ENCODE measurements around the gene KDM3A. TPM values are rescaled to one million over a fixed set of nuclear protein-coding genes. Genes with fewer than 3 reads are reported as not detected.

KDM3A gene
- total RNA-seq, 4 donors from 2014 or later = 45.7 to 57.7 (median 51.5) TPM

GRCh38 chr2:86480105-86480504, 38.9 kb downstream of the KDM3A start:
- TF ChIP-seq, protein P1, sequence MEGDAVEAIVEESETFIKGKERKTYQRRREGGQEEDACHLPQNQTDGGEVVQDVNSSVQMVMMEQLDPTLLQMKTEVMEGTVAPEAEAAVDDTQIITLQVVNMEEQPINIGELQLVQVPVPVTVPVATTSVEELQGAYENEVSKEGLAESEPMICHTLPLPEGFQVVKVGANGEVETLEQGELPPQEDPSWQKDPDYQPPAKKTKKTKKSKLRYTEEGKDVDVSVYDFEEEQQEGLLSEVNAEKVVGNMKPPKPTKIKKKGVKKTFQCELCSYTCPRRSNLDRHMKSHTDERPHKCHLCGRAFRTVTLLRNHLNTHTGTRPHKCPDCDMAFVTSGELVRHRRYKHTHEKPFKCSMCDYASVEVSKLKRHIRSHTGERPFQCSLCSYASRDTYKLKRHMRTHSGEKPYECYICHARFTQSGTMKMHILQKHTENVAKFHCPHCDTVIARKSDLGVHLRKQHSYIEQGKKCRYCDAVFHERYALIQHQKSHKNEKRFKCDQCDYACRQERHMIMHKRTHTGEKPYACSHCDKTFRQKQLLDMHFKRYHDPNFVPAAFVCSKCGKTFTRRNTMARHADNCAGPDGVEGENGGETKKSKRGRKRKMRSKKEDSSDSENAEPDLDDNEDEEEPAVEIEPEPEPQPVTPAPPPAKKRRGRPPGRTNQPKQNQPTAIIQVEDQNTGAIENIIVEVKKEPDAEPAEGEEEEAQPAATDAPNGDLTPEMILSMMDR (IDR thresholded peaks at IDR 0.05; ENCODE audit: low read depth) = no peak

DNA sequence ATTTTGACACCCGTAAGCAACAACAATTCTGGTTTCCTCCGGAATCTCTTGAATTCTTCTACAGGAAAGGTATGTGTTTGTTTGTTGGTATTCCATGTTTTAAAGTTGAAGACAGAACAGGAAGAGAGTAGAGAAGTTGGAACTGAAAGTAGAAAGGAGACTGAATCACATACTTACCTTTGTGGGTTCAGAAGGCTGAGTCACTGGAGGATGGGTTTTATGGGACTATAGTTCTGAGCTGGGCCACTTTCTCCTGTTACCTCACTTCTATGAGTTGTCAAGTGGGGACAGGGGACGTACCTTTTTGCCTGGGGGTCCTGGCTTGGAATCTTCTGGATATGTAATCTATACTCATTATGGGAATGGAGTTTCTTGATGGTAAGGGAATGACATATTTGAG, 40.9 kb downstream of the KDM3A start:
- TF ChIP-seq, protein P1 (IDR thresholded peaks at IDR 0.05; ENCODE audit: low read depth) = no peak

DNA sequence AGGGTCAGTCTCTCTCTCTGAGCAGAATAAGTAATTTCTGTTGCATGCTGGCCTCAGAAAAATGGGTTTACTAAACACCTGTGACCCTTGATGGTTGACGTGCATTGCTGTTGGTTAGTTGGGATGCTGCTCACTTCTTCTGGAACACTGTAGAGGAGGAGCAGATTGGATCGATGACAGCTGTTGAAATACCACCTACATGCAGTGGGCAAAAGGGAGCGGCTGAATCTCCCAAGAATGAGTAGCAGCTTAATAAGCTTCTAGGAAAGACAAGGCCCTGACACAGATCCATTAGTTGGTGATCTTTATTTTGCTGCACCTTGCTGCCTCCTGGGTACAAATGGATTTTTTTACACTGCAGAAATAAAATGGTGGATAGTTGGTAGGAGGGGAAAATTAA, 43.2 kb downstream of the KDM3A start:
- TF ChIP-seq, protein P1 (IDR thresholded peaks at IDR 0.05; ENCODE audit: low read depth) = no peak

DNA sequence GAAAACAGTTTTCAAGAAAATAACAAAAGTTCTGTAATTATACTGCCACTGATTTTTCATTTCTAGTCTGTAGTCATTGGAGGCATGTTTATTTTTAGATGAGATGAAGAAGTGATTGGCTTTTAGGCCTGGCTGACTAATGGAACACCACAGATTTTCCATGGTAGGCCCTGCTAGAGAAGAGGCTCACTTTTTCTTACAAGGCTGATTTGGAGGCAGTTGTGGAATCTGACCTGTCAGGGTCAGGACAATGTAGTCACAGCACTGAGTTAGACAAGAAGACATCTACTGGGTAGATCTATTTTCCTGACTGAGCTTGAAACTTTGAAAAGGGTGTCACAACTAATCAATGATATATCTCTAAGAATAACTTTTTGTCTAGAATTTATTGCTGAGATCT, 43.9 kb downstream of the KDM3A start:
- TF ChIP-seq, protein P1 (IDR thresholded peaks at IDR 0.05; ENCODE audit: low read depth) = no peak

GRCh38 chr2:86485802-86486201, 44.6 kb downstream of the KDM3A start:
- TF ChIP-seq, protein P1 (IDR thresholded peaks at IDR 0.05; ENCODE audit: low read depth) = no peak

DNA sequence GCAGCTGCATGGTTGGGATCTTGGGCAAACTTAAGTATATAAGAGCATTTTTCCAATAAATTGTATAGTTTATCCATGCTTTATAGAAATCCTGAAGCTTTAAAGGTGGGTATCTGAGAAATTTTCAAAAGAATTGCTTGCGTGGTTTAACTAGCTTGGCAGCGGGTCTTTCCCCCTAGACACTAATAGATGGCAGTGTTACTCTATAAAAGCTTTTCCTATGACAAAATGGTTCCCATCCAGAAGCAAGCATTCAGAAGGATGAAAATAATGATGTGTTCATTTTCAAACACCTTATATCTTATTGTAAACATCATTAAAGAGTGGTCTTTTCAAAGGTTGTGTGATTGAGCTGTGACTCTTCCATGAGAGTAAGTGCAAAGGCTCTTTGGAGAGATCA, 45.9 kb downstream of the KDM3A start:
- TF ChIP-seq, protein P1 (IDR thresholded peaks at IDR 0.05; ENCODE audit: low read depth) = no peak

- TF ChIP-seq, protein P1 (IDR thresholded peaks at IDR 0.05; ENCODE audit: low read depth) = no peak
Measured at GRCh38 chr2:86488561-86489250, 47.5 kb downstream of the KDM3A start.

Measured in subcutaneous adipose tissue (tissue), 4 donors.